H1 (cell line): ENCODE results near the gene ZNF860. TPM values are rescaled to one million over a fixed set of nuclear protein-coding genes. Genes with fewer than 3 reads are reported as not detected.
A peak's percentile ranks its signal among the peaks of the same experiment; 100 is the strongest.

Source experiments
- CTCF ChIA-PET: fragments of 300-600 bp; sonication (Branson Sonifier 250); formaldehyde crosslinking; loops from one replicate; lab custom pipeline; 2021; ENCODE audit not compliant: partially characterized antibody; lab: Charles Lee
- POLR2A ChIA-PET: fragments of 300-600 bp; sonication (Branson Sonifier 250); formaldehyde crosslinking; loops from one replicate; lab custom pipeline; 2021; ENCODE audit warnings: inconsistent platforms; ENCODE audit not compliant: partially characterized antibody; lab: Charles Lee
- DNase-seq, 2 experiments: peaks; one replicate each; pipeline versions ENCODE4 v3.0.0 to v3.0.0-alpha.2; 2010 to 2022; ENCODE audit warnings: low spot score in 2 of 2, low read depth in 1 of 2, mixed read lengths in 1 of 2
- FAIRE-seq: peaks from 2 replicates; lab custom pipeline; 2011; peaks lifted over from hg19 to GRCh38; lab: Jason Lieb, UNC
- H2AFZ ChIP-seq: 2 replicates; pipeline ENCODE4 v1.8.1; 2012; ENCODE audit warnings: low read length, inconsistent platforms
- H2AK5ac ChIP-seq: 2 replicates; pipeline ENCODE4 v1.6.1; 2013; ENCODE audit warnings: low read depth, low read length
- H2BK120ac ChIP-seq: replicated peaks from 2 replicates; pipeline ENCODE3; 2013; ENCODE audit warnings: low read depth, low read length, inconsistent platforms
- H2BK12ac ChIP-seq: 2 replicates; pipeline ENCODE4 v1.6.1; 2013; ENCODE audit warnings: low read depth, low read length
- H2BK15ac ChIP-seq: 2 replicates; pipeline ENCODE4 v1.6.1; 2013; ENCODE audit warnings: low read length
- H2BK20ac ChIP-seq: 2 replicates; pipeline ENCODE4 v1.6.1; 2013; ENCODE audit warnings: low read length
- H2BK5ac ChIP-seq: 2 replicates; pipeline ENCODE4 v1.6.1; 2013; ENCODE audit warnings: low read depth, low read length
- H3K14ac ChIP-seq: 2 replicates; pipeline ENCODE4 v1.6.1; 2013; ENCODE audit warnings: inconsistent platforms; ENCODE audit not compliant: insufficient read length
- H3K18ac ChIP-seq: 2 replicates; pipeline ENCODE4 v1.6.1; 2013; ENCODE audit warnings: low read length; ENCODE audit errors: extremely low read depth
- H3K23ac ChIP-seq: 2 replicates; pipeline ENCODE4 v1.6.1; 2013; ENCODE audit warnings: inconsistent platforms; ENCODE audit not compliant: insufficient read length
- H3K23me2 ChIP-seq: 2 replicates; pipeline ENCODE4 v1.6.1; 2013; ENCODE audit warnings: low read depth, low read length
- H3K27ac ChIP-seq: 2 replicates; pipeline ENCODE4 v1.6.1; 2011; ENCODE audit warnings: low read depth, low read length, inconsistent platforms
- H3K27me3 ChIP-seq, 4 experiments: replicated peaks in 1 of 4; 1 replicate in 1 of 4; 2 replicates in 3 of 4; pipeline versions ENCODE4 v1.6.1 to v1.8.1; 2011 to 2013; ENCODE audit warnings: low read length in 3 of 4, mild to moderate bottlenecking in 3 of 4, inconsistent platforms in 2 of 4, mixed read lengths in 2 of 4, moderate library complexity in 1 of 4; ENCODE audit not compliant: control insufficient read depth in 3 of 4, insufficient read depth in 3 of 4; ENCODE audit errors: extremely low read depth in 1 of 4
- H3K36me3 ChIP-seq, 4 experiments: 2 replicates each; pipeline versions ENCODE4 v1.6.1 to v1.8.1; 2011 to 2013; ENCODE audit warnings: mild to moderate bottlenecking in 4 of 4, low read length in 3 of 4, moderate library complexity in 2 of 4, control low read depth in 1 of 4, inconsistent platforms in 1 of 4; ENCODE audit not compliant: insufficient read depth in 4 of 4, control insufficient read depth in 2 of 4
- H3K4ac ChIP-seq: replicated peaks from 2 replicates; pipeline ENCODE3; 2013; ENCODE audit warnings: low read length, low read depth, mixed read lengths, inconsistent platforms; ENCODE audit not compliant: insufficient read length
- H3K4me1 ChIP-seq, 4 experiments: replicated peaks in 1 of 4; 1 replicate in 1 of 4; 2 replicates in 3 of 4; pipeline versions ENCODE4 v1.6.1 to v1.8.1; 2011 to 2013; ENCODE audit warnings: low read length in 3 of 4, inconsistent platforms in 2 of 4, mixed read lengths in 1 of 4; ENCODE audit not compliant: insufficient read depth in 4 of 4, control insufficient read depth in 3 of 4
- H3K4me2 ChIP-seq, 2 experiments: 2 replicates each; pipeline versions ENCODE4 v1.6.1 to v1.8.1; 2011 to 2013; ENCODE audit warnings: low read depth in 2 of 2, low read length in 2 of 2, control low read depth in 1 of 2, inconsistent platforms in 1 of 2, mild to moderate bottlenecking in 1 of 2; ENCODE audit not compliant: insufficient read depth in 1 of 2
- H3K4me3 ChIP-seq, 4 experiments: fragments of 200-600, 300-600 bp in 1 of 4; sonication (generic), shearing (Covaris generic), sonication (Bioruptor Twin) in 1 of 4; 2 replicates each; pipeline versions ENCODE4 v1.5.1 to v1.8.1; 2011 to 2016; ENCODE audit warnings: low read length in 4 of 4, low read depth in 3 of 4, control low read depth in 2 of 4, inconsistent platforms in 2 of 4, mild to moderate bottlenecking in 2 of 4, mixed read lengths in 1 of 4, moderate library complexity in 1 of 4; ENCODE audit not compliant: insufficient read depth in 2 of 4; ENCODE audit errors: extremely low read depth in 1 of 4
- H3K56ac ChIP-seq: replicated peaks from 2 replicates; pipeline ENCODE3; 2013; ENCODE audit warnings: low read depth, mild to moderate bottlenecking, mixed read lengths, low read length, inconsistent platforms; ENCODE audit not compliant: insufficient read length
- H3K79me1 ChIP-seq: 2 replicates; pipeline ENCODE4 v1.6.1; 2013; ENCODE audit warnings: low read depth, low read length, control low read depth
- H3K79me2 ChIP-seq, 2 experiments: 2 replicates each; pipeline versions ENCODE4 v1.6.1 to v1.8.1; 2012 to 2013; ENCODE audit warnings: low read length in 2 of 2, mild to moderate bottlenecking in 2 of 2, inconsistent platforms in 1 of 2; ENCODE audit not compliant: insufficient read depth in 2 of 2, control insufficient read depth in 1 of 2
- H3K9ac ChIP-seq, 4 experiments: replicated peaks in 1 of 4; 1 replicate in 1 of 4; 2 replicates in 3 of 4; pipeline versions ENCODE4 v1.6.1 to v1.8.1; 2011 to 2013; ENCODE audit warnings: low read depth in 3 of 4, low read length in 3 of 4, control low read depth in 2 of 4, mild to moderate bottlenecking in 2 of 4, moderate library complexity in 2 of 4, inconsistent platforms in 1 of 4; ENCODE audit errors: extremely low read depth in 1 of 4
- H3K9me3 ChIP-seq, 2 experiments: 2 replicates each; pipeline versions ENCODE4 v1.6.1 to v1.8.1; 2012 to 2013; ENCODE audit warnings: mild to moderate bottlenecking in 2 of 2, moderate library complexity in 2 of 2, control low read depth in 1 of 2, inconsistent platforms in 1 of 2, low read depth in 1 of 2, low read length in 1 of 2, mixed read lengths in 1 of 2; ENCODE audit not compliant: insufficient read depth in 2 of 2
- H4K20me1 ChIP-seq, 2 experiments: replicated peaks in 1 of 2; 2 replicates each; pipeline versions ENCODE3 to v1.8.1; 2011 to 2013; ENCODE audit warnings: inconsistent platforms in 2 of 2, low read length in 2 of 2, mild to moderate bottlenecking in 1 of 2; ENCODE audit not compliant: insufficient read depth in 2 of 2, control insufficient read depth in 1 of 2
- H4K5ac ChIP-seq: 2 replicates; pipeline ENCODE4 v1.6.1; 2013; ENCODE audit warnings: low read length, low read depth, mixed read lengths, inconsistent platforms; ENCODE audit not compliant: insufficient read length
- H4K8ac ChIP-seq: 2 replicates; pipeline ENCODE4 v1.8.0; 2013; ENCODE audit warnings: mild to moderate bottlenecking, moderate library complexity, low read length, inconsistent platforms; ENCODE audit not compliant: insufficient read depth; ENCODE audit errors: extremely low read depth
- H4K91ac ChIP-seq: replicated peaks from 2 replicates; pipeline ENCODE3; 2013; ENCODE audit warnings: low read length, mixed read lengths, inconsistent platforms; ENCODE audit not compliant: insufficient read length
- CHD2 ChIP-seq: IDR thresholded peaks from 2 replicates; pipeline ENCODE4 v1.6.1; 2012; ENCODE audit warnings: low read length, improper control_type of control experiment
- JUN ChIP-seq: IDR thresholded peaks from 2 replicates; pipeline ENCODE4 v1.6.1; 2011; ENCODE audit warnings: low read depth, mild to moderate bottlenecking, improper control_type of control experiment, low read length
- KDM1A ChIP-seq: fragments of 200-600, 300-600 bp; sonication (generic); IDR thresholded peaks from 2 replicates; pipeline ENCODE4 v1.7.1; 2016; ENCODE audit warnings: mild to moderate bottlenecking, low read length, borderline replicate concordance
- POLR2AphosphoS5 ChIP-seq: IDR thresholded peaks from 2 replicates; pipeline ENCODE4 v1.6.1; 2011; ENCODE audit warnings: low read depth, low read length
- RBBP5 ChIP-seq: IDR thresholded peaks from 2 replicates; pipeline ENCODE4 v1.7.1; 2012; ENCODE audit warnings: low read depth, mild to moderate bottlenecking, inconsistent platforms, low read length, moderate library complexity, borderline replicate concordance
- SAP30 ChIP-seq: fragments of 300-600 bp; sonication (generic); IDR thresholded peaks from 2 replicates; pipeline ENCODE4 v1.7.1; 2012; ENCODE audit warnings: low read length, moderate library complexity, mild to moderate bottlenecking, inconsistent platforms; ENCODE audit not compliant: insufficient read depth, insufficient replicate concordance
- TCF12 ChIP-seq: IDR thresholded peaks from 2 replicates; pipeline ENCODE4 v1.6.1; 2011; ENCODE audit warnings: low read depth, mild to moderate bottlenecking, low read length
- WGBS, 2 experiments: shearing (Covaris generic) in 1 of 2; methylation state at CpG; one replicate each; pipeline versions ENCODE4 v1.1.6 to v1.1.7; 2013 to 2015; ENCODE audit warnings: low lambda C conversion rate in 2 of 2, mixed read lengths in 2 of 2, inconsistent platforms in 1 of 2, low coverage in 1 of 2, missing lambda C conversion rate in 1 of 2; ENCODE audit not compliant: insufficient replicate concordance in 2 of 2, insufficient coverage in 1 of 2, insufficient read length in 1 of 2; ENCODE audit errors: extremely low coverage in 1 of 2, missing lambda C conversion rate in 1 of 2; 5-methylcytosine and 5-hydroxymethylcytosine counted together
- polyA plus RNA-seq, 7 experiments: library from polyadenylated mRNA; depleted of rRNA in 3 of 7; stranded (reverse) in 5 of 7; unstranded in 2 of 7; fragments of >200 nt in 5 of 7; fragments of 200-250 nt in 2 of 7; gene quantifications; 1 replicate in 5 of 7; 2 replicates in 1 of 7; 4 replicates in 1 of 7; pipeline versions ENCODE4 v1.2.1 to v1.2.3, GENCODE V29; 2011 to 2013; ENCODE audit warnings: missing spikeins in 2 of 7, mixed read lengths in 2 of 7
- total RNA-seq: library from RNA; stranded (reverse); fragmentation: NEBNext Ultra II Directional; extraction: Animal tissue kit (Norgen Biotek cat#: 25700); gene quantifications from 2 replicates; pipeline ENCODE4 v1.2.1, GENCODE V29; 2021
- TF ChIP-seq, protein P1 (sequence below): IDR thresholded peaks from 2 replicates; pipeline ENCODE4 v1.6.1; 2012; ENCODE audit warnings: low read length, inconsistent platforms

ZNF860 gene
- total and polyA plus RNA-seq, 2 of the 8 experiments (the other 6 are each of a cell fraction or from before 2014, with no cell fraction given), result 3.2 to 8.6 TPM

DNA sequence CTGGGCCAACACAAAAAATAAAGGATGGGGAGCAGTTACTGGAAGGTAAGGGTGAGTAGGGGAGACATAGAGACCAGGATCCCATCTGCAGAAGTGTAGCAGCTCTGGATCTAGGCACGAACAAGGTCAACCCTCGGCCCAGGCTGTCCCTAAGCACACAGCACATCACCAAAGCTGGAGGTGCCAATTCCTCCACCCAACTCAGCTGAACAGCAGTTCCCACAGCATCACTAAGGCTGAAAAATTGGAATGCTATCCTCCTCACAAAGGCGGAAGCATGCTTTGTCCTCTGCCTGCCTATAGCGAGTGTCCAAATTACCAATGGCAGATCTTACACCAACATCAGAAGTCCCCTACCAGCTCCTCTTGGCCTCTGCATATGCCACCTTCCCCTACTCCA is 34.4 kb upstream of the ZNF860 start:
- no peak overlapping the region for H3K14ac ChIP-seq
- no peak overlapping the region for H3K9ac ChIP-seq
- DNase-seq, result no peak
- ChIA-PET CTCF (interaction anchor here (0.9 to 1.1 kb wide), 2 partner anchors 12 to 51 kb away, joined by 3 read pairs; no protein-coding TSS in a partner anchor), POLR2A (interaction anchor here (1.0 to 1.5 kb wide), 3 partner anchors 11 to 14 kb away, joined by 3 to 4 read pairs (median 3); no protein-coding TSS in a partner anchor)
- H4K20me1 ChIP-seq, result peaks cover 0 to 4% of the 10 kb centered on the region in 2 experiments
- peak overlapping the region in 1 of 2 experiments; percentile 2; a peak in 1 of 4 replicates for H3K4me2 ChIP-seq
- TF ChIP-seq CHD2, result no peak
- TF ChIP-seq KDM1A, result no peak
- no peak for TF ChIP-seq POLR2AphosphoS5
- TF ChIP-seq RBBP5, result no peak
- TF ChIP-seq, protein P1, sequence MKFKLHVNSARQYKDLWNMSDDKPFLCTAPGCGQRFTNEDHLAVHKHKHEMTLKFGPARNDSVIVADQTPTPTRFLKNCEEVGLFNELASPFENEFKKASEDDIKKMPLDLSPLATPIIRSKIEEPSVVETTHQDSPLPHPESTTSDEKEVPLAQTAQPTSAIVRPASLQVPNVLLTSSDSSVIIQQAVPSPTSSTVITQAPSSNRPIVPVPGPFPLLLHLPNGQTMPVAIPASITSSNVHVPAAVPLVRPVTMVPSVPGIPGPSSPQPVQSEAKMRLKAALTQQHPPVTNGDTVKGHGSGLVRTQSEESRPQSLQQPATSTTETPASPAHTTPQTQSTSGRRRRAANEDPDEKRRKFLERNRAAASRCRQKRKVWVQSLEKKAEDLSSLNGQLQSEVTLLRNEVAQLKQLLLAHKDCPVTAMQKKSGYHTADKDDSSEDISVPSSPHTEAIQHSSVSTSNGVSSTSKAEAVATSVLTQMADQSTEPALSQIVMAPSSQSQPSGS, result no peak
- TF ChIP-seq TCF12, result no peak
- no peak for TF ChIP-seq SAP30
- TF ChIP-seq JUN, result no peak
- H2BK120ac ChIP-seq, result no peak overlapping the region
- H3K18ac ChIP-seq, result peak overlapping the region; percentile 28; the same call in 1 of the 2 replicates
- peaks cover 24 to 88% of the 10 kb centered on the region in 2 experiments for H3K79me2 ChIP-seq
- H2AK5ac ChIP-seq, result peak overlapping the region; percentile 58
- H4K8ac ChIP-seq, result peak overlapping the region; percentile 51; the same call in 1 of the 2 replicates
- no peaks in the 10 kb centered on the region for H3K23me2 ChIP-seq
- no peak overlapping the region for H3K27ac ChIP-seq
- H3K4ac ChIP-seq, result no peak overlapping the region
- no peak overlapping the region for H3K23ac ChIP-seq
- H3K27me3 ChIP-seq, result no peaks in the 10 kb centered on the region
- WGBS, 2 experiments, result 95% methylated on average over 4 of the region's 4 CpGs; no CpG with 5 or more reads in 1 of the 2 experiments
- no peak overlapping the region for H4K5ac ChIP-seq
- H3K56ac ChIP-seq, result peak overlapping the region; percentile 49
- no peak overlapping the region for H2AFZ ChIP-seq
- no peak overlapping the region for H3K4me3 ChIP-seq
- no peak overlapping the region for H2BK20ac ChIP-seq
- H2BK15ac ChIP-seq, result 0 out of 2 replicates have a peak overlapping the region, but pooled peaks have one; percentile 61
- peak overlapping the region; percentile 52 for H4K91ac ChIP-seq
- peaks cover 0 to 5% (median 2%) of the 10 kb centered on the region in 4 experiments; a peak in 1 of 8 replicates for H3K36me3 ChIP-seq
- peak overlapping the region; percentile 60 for H2BK5ac ChIP-seq
- no peak for FAIRE-seq
- H3K79me1 ChIP-seq, result peaks cover 11% of the 10 kb centered on the region
- peaks cover 2 to 25% (median 15%) of the 10 kb centered on the region in 4 experiments for H3K4me1 ChIP-seq
- peak overlapping the region; percentile 77; the same call in 1 of the 2 replicates for H2BK12ac ChIP-seq
- H3K9me3 ChIP-seq, result 0 out of 4 replicates have a peak, but pooled peaks cover 3 to 9% of the 10 kb centered on the region in 2 experiments
